Skeletal muscle cell (primary cell): ENCODE results near the gene ANK3.
A peak's percentile ranks its signal among the peaks of the same experiment; 100 is the strongest.

Experiments
- DNase-seq: peaks from one replicate; pipeline ENCODE4 v3.0.0-alpha.2; 2010; ENCODE audit warnings: low read depth
- H3K4me3 ChIP-seq: 2 replicates; pipeline ENCODE4 v1.5.1; 2011; ENCODE audit warnings: low read depth, mild to moderate bottlenecking, control low read depth, low read length, moderate library complexity

ANK3 gene

DNA sequence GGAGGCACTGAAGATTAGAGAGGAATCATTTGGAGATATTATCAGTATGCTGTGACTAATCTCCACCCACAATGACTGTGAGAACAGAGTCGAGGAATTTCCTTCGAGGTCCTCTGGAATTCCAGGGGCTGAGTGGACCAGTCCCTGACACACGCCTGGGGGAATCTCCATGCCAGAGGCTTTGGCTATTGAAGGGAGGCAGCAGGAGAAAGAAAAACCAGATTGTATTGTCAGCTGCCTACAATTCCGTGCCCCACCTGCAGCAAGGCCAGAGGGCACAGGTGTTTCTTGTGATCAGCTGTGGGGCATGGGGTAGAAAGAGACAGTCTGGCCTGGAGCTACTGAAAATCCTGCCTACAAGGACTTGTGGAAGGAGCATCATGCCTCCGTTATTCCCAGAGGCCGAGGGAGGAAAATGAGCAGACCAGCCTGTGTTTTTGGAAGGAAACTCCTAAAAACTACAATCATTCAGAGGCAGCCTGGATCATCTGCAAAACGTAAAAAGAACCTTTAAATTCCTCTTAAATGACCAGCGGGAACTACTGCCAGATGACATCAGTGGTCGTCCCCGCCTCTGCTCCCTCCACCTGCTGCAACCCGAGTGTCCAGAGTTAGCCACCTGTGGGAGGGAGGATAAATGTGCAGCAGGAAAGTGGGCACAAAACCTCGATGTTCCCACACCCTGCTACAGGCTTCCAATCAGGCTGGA is 25.4 kb upstream of the ANK3 start:
- no peak overlapping the region for H3K4me3 ChIP-seq
- no peak for DNase-seq

DNA sequence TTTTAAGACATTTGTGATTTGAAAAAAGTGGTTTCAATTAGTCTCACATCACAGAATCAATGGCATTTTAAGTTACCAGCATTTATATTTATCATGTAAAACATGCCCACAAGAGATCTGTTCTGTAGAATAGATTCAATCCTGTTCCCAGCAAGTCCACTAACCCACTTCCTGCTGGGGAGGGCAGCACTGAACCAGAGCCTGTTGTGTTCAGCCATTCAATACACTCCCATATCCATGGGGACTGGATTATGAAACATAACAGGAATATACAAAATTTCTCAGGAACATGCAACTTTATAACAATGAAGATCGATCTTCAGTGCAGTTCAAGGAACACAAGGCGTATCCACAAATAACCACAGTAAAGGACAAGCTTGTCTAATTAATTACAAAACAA is 24.4 kb upstream of the ANK3 start:
- H3K4me3 ChIP-seq: no peak overlapping the region
- no peak for DNase-seq

DNA sequence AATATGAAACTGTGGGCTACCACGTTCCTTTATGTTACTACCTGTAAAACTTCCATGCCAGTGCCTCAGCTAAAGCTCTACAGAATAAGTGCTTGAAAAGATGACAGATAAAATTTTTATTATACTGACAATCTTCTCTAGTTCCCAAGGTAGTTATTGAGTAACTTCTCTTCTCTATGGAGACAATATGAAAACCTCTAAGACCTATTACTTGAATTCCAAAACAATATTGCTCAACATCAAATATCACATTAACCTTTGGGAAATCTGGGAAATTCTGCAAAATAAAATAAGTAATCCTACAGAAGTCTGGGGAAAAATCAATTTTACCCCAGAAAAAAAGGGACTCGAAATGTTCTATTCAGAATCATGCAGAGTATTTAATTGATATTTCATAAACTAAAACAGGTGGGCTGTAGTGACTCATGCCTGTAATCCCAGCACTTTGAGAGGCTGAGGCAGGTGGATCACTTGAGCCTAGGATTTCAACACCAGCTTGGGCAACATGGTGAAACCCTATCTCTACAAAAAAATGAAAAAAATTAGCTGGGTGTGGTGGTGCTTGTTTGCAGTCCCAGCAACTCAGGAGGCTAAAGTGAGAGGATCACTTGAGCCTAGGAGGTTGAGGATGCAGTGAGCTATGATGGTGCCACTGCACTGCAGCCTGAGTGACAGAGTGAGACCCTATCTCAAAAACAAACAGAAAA is 23.8 kb upstream of the ANK3 start:
- H3K4me3 ChIP-seq: no peak overlapping the region
- DNase-seq: no peak

DNA sequence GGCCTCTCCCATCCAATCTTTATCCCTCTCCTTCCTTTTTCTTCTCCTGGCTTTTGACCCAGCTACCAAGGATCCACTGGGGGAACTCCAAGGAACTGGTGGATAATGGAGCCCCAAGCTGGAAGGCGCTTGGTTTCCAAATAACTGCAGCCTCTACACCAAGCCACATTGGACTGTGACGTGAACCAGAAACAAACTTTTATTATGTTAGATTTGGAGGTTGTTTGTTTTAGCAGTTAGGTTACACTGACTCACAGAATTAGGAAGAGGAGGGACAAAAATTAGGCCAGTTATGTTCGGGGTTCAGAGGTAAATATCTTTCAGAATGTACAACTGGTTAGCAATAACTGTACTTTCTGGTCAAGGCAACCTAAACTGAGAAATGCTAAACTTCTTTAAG is 21.3 kb upstream of the ANK3 start:
- no peak overlapping the region for H3K4me3 ChIP-seq
- DNase-seq: no peak

DNA sequence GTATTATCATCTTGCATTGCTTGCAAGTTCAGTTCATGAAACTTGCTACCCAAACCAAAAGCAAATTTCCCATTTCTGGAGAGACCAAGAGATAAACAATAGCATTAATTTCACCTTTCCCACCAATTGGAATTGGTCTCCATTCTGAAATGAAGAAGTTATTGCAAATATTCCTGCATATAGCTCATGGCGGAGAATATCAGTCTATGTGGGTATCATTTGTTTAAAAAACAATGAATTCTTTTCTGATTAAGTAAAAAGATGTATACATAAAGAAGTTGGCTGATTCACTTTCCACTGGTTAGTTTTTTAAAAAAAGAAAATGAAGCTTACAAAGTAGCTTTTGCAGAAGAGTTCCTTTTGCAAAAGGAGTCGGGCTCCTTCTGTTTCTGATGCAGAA is 19.5 kb upstream of the ANK3 start:
- DNase-seq: no peak
- H3K4me3 ChIP-seq: no peak overlapping the region

DNA sequence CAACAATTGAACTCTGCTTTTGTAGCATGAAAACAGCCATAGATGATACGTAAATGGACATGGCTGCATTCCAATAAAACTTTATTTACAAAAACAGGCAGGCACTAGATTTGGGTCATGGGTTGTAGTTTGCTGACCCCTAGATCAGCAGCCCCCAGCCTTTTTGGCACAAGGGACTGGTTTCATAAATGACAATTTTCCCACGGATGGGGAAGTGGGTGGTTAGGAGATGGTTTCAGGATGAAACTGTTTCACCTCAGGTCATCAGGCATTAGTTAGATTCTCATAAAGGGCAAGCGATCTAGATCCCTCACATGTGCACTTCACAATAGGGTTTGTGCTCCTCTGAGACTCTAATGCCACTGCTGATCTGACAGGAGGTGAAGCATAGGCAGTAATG is 16.5 kb upstream of the ANK3 start:
- H3K4me3 ChIP-seq: no peak overlapping the region
- DNase-seq: no peak

DNA sequence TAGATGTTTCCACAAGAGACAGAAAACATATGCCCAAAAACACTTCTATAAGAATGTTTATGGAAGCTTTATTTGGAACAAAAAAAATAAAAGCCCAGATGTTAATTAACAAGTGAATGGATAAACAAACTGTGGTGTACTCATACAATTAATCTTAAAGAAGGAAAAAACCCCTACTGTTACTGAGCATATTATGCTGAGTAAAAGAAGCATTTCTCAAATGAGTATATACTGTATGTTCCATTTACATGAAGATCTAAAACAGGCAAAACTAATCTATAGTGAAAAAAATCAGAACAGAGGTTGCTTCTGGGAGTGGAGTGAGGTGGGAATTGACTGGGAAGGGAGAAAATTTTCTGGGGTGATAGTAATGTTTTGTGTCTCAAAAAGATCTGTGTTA is 15.5 kb upstream of the ANK3 start:
- no peak for DNase-seq
- no peak overlapping the region for H3K4me3 ChIP-seq

DNA sequence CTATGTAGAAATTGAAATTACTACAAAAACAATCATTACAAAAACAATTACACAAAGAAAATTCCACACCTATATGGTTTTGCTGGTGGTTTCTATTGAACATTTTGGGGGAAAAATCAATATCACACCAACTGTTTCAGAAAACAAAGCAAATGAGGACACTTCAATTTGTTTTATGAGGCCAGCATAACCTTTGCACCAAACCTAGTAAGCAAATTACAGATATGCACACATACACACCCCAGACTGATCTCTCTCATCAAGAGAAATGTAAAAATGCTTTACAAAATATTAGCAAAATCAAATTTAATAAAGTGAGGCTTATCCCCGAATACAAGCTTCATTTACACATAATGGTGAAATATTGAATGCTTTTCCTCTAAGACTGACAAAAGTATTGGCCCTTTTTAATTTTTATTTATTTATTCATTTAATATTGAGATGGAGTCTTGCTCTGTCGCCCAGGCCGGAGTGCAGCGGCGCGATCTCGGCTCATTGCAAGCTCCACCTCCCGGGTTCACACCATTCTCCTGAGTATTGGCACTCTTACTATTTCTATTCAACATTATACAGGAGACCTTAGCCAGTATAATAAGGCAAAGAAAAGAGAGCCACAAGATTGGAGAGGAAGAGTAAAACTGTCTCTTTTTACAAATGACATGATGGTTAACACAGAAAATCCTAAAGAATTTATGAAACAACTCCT is 13.6 kb upstream of the ANK3 start:
- DNase-seq: no peak
- H3K4me3 ChIP-seq: no peak overlapping the region

DNA sequence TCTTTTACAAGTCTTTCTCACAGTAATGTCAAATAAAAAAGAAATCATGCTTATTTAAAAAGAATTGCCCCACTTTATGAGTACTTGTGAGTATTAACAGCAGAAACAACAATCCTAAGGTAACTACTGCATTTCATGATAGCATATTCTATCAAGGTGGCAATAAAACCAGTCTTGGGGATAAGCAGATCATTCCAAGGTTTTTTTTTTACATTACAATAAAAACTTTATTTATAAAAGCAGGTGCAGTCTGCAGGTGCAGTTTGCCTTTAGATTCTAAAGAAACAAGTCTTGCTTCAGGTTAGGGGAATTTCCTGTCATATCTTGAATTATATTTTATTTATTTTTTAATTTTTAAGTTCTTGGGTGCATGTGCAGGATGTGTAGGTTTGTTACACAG is 10.7 kb upstream of the ANK3 start:
- H3K4me3 ChIP-seq: no peak overlapping the region
- DNase-seq: no peak

DNA sequence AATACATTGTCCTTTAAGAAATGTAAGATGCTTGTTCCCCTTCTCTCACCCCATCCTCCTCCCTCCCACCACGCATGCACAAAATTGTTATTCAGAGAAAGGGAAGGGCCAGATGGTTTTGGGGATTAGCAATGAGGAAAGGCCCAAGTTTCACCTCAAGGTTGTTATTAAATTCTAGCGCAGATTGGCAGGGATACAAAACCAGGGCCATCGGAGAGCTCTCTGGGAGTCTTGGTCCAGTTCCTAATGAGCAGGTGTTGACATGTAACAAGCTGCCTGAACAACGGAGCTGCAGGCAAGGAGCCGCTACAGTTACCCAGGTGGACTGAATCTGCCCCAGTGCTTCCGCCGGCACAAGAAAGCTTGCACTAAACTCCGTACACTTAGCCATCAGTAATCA is 9.7 kb upstream of the ANK3 start:
- no peak for DNase-seq
- no peak overlapping the region for H3K4me3 ChIP-seq

DNA sequence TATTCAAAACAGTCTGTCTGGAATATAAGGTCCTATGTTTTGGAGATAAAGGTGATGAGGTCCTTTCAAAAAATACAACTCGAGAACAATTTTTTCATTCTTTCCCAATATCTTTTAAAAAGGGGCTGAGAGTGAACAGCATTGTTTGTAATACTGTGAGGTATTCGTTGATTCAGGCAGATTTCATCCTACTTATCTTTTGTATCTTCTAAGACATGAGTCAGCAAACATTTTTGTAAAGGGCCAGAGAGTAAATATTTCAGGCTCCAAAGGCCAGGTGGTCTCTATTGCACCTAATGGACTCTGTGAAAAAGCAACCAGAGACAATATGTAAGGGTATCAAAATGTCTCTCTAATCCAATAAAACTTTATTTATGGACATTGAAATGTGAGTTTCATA is 8.1 kb upstream of the ANK3 start:
- no peak for DNase-seq
- H3K4me3 ChIP-seq: no peak overlapping the region

DNA sequence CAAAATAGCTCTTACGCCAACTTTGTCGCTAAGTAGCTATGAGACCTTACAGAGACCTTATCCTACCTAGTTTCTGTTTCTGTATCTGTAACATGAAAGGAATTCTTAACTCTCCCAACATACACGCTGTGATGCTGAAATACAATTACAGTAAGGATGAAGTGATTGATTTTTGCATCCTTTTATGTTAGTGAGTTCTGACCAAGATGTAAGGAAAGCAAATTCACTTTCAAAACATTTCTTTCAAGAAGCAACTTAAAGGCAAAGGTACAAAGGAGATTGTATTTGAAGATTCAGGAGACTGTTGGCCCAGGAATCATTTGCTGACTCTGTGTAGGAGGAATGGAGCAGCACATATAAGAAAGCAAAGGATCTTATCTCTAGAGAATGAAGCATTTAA is 7.1 kb upstream of the ANK3 start:
- no peak overlapping the region for H3K4me3 ChIP-seq
- no peak for DNase-seq

DNA sequence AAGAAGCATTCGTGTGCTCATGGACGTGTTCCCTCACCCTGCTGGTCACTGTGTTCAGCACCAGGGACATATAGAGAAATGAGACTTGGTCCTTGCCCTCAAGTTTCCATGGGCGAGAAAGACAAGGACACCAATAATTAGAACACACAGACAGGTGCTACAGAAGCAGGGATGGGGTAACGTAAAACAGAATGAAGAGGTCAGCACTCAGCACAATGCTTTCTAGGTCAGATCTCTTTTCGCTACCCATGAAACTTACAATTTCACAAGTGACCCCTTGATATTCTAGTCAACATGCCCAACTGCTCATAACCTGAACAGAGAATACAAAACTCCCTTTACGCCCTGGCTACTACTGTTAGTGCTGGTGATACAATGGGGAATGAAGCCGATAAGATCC is 6.0 kb upstream of the ANK3 start:
- no peak for DNase-seq
- H3K4me3 ChIP-seq: no peak overlapping the region

DNA sequence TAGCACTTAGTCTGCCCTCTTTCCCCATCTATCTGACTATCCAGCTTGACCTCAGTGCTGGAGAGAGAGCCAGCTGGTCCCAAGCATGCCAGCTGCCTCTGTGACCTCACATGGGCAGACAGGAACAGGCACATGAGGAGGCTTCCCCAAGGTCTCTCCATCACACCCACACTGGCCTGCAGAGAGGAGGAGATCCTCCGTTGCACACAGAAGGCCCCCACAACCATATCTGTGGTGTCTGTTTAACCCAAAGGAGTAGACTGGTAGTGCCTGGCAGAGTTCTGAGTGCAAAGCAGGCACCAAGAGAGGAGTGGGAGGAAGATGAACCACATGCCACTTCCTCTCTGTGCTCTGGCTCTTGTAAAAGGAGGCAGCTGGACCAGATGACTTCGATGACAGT is 4.8 kb upstream of the ANK3 start:
- no peak overlapping the region for H3K4me3 ChIP-seq
- DNase-seq: no peak

DNA sequence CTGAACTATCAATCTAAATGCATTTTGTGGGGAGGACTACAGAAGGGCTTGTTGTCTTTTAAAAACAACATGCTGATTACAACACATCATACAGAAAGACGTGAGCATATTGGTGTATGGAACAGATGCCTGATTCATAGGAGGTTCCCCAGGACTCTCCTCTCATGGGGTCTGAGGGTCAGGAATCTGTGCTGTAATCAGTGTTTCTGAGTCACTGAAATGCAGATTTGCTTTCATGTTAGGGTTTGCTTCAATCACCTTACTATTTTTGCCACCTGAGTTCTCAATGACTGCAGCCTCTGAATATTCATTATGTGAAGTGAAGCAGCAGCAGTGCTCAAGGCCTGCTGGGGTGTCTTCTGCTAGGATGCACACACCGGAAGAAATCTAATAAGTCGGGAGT is 550 bp upstream of the ANK3 start:
- DNase-seq: peak; percentile 48

DNA sequence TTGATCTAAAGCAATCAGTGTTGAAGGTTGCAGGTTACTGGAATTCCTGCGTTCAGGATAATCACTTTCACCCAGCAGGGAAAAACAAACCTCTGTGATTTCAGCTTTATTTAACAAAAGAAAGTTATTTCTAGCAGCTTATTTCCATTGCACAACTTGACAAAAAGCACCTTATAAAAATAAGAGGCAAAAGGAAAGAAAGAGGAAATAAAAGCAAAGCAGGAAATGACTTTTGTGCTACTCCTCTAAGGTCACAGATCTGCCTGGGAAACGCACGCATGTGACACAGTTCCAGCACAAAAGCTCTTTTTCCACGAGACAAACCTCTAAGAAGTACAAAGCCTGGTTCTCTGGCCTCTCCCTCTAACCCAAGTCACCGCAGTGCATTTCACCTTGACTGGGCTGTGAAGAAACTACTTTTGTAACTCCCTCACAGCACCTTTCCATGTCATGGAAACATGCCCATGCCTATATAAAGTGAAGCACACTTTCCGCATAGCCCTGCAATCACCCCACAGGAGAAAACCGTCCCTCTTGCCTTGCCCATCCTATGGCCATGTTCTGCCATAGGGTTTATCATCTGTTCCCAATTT is 870 bp downstream of the ANK3 start:
- H3K4me3 ChIP-seq: no peak overlapping the region
- DNase-seq: no peak

More for the DNA sequence above, 550 bp upstream of the ANK3 start:
- H3K4me3 ChIP-seq: no peak overlapping the region

DNA sequence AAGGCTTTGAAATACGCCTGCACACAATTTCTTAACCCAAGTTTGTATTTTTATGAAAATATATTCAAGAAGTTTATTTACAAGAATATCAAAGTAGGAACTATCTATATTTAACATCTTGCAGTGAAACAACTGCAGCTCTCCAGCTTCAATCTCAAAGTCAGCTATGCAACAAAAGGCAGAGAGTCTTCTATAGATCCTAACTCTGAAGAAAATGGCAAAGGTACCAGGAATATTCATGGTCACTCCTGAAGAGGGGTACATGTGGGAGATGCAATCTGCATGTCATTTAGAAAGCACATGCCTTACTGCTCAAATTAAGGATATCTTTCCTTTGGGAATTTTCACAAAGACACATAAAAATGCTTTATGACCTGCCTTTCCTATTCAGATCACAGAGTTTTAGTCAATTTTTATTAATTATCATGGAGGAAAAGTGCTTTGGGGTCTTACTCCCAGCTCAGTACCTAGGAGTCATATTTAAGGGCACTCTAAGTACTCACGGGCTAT is 1.5 kb downstream of the ANK3 start:
- no peak for DNase-seq
- no peak overlapping the region for H3K4me3 ChIP-seq

DNA sequence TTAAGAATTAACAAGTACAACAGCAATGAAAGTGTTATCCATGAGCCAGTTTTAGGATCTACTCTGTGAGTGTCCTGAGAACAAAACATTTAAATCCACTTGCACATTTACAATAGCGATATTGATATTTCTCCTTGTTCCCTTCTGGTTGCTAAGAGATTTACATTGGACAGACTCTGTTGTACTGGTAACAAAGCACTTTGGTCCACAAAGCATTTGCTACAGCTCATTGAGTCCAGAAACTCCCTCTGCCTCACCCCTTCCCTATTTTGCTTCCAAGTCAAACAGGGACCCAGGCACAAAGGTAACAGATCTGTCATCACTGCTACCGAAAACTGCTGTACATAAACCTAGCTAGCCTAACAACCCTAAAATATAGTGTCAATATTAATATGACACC is 2.1 kb downstream of the ANK3 start:
- DNase-seq: no peak
- H3K4me3 ChIP-seq: no peak overlapping the region

DNA sequence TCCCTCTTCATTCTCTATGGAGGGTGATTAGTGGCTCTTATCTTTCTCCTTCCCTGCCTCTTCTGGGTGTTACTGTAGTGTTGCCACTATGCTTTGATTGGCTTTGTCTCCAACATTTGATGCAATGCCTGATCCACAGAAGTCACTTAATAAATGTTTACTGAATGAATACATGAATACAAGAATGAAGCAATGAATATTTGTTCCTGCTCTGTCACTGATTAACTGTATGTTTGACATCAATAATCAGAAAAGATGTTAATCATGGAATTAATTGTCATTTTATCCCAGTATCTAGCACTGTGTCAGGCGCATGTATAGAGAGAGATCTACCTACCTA is 4.3 kb downstream of the ANK3 start:
- no peak for DNase-seq
- no peak overlapping the region for H3K4me3 ChIP-seq

DNA sequence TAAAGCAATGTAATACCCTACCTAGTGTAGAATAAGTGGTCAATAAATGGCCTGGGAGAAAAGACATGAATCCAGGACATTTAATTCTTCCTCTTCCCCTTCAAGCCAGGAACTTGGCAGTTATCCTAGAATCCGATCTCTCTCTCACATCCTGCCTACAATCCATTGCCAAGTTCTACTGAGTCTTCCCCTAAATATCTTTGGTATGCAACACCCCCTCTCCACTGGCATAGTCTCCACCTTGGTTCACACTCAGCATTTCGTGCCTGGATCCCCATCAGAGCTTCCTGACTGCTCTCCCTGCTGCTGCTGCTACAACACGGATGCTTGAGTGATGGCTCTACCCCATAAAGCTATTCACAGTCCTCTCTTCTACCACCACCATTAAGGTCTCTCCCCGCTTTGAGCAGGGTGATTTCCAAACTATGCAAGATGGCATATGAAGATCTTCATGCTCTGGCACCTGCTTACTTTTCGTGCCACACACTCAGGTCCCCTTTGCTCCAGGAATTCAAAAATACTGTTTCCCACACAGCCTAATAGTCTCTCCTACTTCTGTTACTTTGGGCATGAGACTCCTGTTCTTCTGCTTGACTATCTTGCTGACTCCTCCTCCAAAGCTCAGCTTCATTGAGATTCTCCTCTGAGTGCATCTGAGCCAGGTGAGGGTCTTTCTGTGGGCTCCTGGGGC is 4.8 kb downstream of the ANK3 start:
- no peak overlapping the region for H3K4me3 ChIP-seq
- peak; percentile 98 for DNase-seq
